NCI-H2171 treated with DMSO at 0.1 percent for 48 hours (cell line): Measurements from ENCODE around the gene LLGL2.
A peak's percentile ranks its signal among the peaks of the same experiment; 100 is the strongest.

Experiments
- DNase-seq: peaks from one replicate; lab custom pipeline; 2025; lab: John Stamatoyannopoulos, UW

Gene LLGL2

GRCh38 chr17:75507733-75508719 is 17.5 kb upstream of the LLGL2 start:
- DNase-seq = no peak

GRCh38 chr17:75508931-75509361 is 16.6 kb upstream of the LLGL2 start:
- no peak for DNase-seq

- no peak for DNase-seq
Observed at GRCh38 chr17:75509528-75510258, 15.8 kb upstream of the LLGL2 start.

- DNase-seq = no peak
Observed at GRCh38 chr17:75511270-75511609, 14.3 kb upstream of the LLGL2 start.

GRCh38 chr17:75511610-75512575 is 13.6 kb upstream of the LLGL2 start:
- DNase-seq = no peak

- no peak for DNase-seq
Observed at GRCh38 chr17:75512926-75513640, 12.4 kb upstream of the LLGL2 start.

DNA sequence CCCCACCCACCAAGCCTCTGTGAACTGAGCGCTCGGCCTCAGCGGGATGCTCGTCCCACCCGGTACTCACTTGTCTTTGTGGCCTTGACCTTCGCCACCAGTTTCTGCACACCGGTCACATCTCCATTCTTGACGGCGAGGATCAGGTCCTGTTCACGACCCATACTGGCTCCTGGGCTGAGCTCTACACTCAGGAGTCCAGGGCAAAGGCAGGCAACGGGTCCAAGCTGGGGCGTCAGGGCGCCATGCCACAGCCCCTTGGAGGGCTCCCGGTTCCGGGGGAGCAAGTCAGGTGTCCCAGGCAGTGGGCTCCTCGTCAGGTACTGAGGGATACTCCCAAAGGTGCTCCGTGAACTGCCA is 11.9 kb upstream of the LLGL2 start:
- DNase-seq = no peak

- DNase-seq = no peak
Observed at GRCh38 chr17:75514299-75514918, 11.1 kb upstream of the LLGL2 start.

- no peak for DNase-seq
Observed at GRCh38 chr17:75514919-75515495, 10.5 kb upstream of the LLGL2 start.

GRCh38 chr17:75515496-75516254 is 9.8 kb upstream of the LLGL2 start, which contains the start of gene CASKIN2:
CASKIN2 (minus strand) TSS chr17:75515537; CDS start chr17:75513804, 1,733 bp downstream.
- peak; percentile 88 for DNase-seq

- DNase-seq = peak; percentile 88
Observed at GRCh38 chr17:75516255-75516618, 9.3 kb upstream of the LLGL2 start, which contains the start of gene TSEN54. TSEN54 (plus strand) TSS chr17:75516528; CDS start chr17:75516561, 33 bp downstream.

DNA sequence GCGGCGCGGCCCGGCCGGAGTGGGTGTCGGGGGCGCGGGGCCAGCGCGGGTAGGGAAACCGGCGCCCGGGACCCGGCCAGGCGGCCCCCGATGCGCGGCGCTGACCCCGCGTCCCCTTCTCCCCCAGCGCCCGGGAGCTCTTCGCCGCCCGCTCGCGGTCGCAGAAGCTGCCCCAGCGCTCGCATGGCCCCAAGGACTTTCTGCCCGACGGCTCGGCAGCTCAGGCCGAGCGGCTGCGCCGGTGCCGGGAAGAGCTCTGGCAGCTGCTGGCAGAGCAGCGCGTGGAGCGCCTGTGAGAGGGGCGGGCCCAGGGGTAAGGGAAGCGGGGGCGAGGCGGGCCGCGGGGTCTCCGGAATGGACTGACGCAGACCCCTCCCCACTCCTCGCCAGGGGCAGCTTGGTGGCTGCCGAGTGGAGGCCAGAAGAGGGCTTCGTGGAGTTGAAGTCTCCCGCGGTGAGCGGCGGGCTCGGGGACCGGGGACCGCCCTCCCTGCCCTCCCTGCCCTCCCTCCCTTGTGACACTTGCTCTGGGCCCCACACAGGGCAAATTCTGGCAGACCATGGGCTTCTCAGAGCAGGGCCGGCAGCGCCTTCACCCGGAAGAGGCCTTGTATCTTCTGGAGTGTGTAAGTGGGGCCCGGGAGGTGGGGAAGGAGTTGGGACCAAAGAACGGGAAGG is 8.7 kb upstream of the LLGL2 start:
- no peak for DNase-seq

DNA sequence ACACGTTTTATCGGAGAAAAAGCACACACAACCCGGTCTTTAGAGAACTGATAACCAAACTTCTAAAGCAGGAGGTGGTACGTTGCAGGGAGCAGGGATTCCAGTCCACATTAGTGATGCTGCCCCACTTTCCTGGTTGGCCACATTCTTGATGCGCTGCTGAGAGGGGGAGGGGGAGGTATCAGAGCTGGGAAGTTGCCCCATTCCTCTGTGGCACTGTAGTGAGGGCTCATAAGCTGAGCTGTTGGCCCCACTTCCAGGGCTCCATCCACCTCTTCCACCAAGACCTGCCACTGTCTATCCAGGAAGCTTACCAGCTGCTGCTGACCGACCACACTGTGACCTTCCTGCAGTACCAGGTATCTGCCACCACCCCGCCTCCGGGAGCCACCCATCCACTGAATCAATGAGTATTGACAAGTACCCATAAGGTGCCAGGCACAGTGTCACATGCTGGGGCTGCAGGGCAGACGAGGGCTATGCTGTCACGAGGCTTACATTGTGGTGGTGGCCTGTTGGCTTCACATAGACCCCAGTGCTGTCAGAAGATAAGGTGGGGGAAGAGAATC is 8.1 kb upstream of the LLGL2 start:
- DNase-seq = no peak

DNA sequence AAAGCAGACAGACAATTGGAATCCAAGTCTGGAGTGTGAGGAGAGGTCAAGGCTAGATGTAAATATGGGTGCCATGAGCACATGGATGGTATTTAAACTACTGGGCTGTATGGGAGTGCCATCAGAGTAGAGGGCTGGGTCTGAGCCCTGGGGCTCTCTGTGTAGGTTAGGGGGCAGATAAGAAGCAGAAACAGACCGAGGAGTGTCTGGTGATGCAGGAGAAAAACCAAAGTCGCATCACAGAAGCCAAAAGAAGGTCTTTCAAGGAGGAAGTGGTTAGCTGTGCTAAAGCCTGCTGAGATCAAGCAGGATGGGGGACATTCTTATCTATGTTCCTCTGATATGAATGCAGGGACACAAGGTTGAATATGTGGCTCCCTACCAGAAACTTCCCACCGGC is 7.3 kb upstream of the LLGL2 start:
- DNase-seq = no peak

DNA sequence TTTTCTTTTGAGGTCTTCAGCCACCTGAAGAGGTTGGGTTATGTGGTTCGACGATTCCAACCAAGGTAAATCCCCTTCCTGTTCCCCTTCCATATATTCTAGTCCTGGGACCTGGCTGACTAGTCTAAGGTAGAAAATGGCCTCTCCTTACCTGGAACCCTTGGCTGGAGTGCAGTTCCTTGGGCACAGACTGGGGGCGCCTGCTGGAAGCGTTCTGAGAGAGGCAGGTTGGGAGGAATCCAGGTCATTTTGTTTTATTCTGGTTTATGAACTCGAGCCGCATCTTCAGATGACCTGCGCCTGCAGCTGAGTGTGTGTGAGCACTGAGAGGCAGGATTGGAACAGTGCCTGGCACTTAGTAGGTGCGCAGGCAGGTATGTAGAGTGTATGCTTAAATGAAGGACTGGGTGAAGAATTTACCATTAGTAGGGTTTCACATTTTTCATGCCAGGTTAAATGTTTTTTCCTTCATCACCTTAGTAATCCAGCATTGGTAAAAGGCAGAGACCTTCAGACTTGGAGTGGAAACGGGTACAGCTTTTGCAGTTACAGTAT is 6.4 kb upstream of the LLGL2 start:
- no peak for DNase-seq

- DNase-seq = peak; percentile 23
Observed at GRCh38 chr17:75520413-75520812, 5.1 kb upstream of the LLGL2 start.

DNA sequence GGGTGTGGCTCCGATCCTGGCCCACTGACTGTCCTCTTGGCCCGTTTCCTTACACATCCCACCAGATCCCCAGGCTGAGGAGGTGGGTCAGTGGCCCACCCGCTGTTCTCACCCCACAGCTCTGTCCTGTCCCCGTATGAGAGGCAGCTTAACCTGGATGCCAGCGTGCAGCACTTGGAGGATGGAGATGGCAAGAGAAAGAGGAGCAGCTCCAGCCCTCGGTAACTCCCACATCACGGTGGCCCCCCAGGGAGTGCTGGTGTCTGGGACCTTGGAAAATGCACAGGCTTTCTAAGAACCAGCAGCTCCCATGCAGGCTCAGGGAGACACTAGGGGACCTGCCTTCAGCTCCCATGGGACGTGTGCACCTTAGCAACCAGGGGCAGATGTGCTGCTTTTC is 4.2 kb upstream of the LLGL2 start:
- DNase-seq = no peak

- no peak for DNase-seq
Observed at GRCh38 chr17:75521951-75522727, 3.4 kb upstream of the LLGL2 start.
